B cell (primary cell): ENCODE results near the gene COA7.

ENCODE experiments used
- EZH2 ChIP-seq: IDR thresholded peaks from 2 replicates; pipeline ENCODE4 v1.6.1; 2012; ENCODE audit warnings: borderline replicate concordance, low read depth, mild to moderate bottlenecking, moderate library complexity, low read length; ENCODE audit not compliant: insufficient read depth, poor library complexity, severe bottlenecking
- TF ChIP-seq, protein P1 (sequence below): fragments of 200-600 bp; IDR thresholded peaks from one replicate; pipeline ENCODE4 v1.8.0; 2022; ENCODE audit warnings: antibody characterized with exemption, mild to moderate bottlenecking

DNA sequence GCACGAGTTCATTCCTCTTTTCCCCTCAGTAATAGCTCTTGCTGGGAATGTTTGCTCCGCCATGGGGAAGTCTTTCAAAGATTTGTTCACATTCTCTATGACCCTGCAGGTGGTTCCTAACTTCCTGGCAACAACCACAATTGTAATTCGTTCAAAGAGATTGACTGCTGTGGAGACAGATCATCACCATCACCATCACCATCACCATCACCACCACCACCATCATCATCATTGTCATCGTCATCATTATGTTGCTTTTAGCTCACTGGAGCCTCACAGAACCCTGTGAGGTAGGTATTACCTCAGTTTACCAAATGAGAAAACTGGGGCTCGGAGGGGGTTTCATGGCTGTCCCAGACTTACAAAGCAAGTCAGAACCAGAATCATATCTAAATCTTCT, 30.9 kb downstream of the COA7 start:
- TF ChIP-seq, protein P1, sequence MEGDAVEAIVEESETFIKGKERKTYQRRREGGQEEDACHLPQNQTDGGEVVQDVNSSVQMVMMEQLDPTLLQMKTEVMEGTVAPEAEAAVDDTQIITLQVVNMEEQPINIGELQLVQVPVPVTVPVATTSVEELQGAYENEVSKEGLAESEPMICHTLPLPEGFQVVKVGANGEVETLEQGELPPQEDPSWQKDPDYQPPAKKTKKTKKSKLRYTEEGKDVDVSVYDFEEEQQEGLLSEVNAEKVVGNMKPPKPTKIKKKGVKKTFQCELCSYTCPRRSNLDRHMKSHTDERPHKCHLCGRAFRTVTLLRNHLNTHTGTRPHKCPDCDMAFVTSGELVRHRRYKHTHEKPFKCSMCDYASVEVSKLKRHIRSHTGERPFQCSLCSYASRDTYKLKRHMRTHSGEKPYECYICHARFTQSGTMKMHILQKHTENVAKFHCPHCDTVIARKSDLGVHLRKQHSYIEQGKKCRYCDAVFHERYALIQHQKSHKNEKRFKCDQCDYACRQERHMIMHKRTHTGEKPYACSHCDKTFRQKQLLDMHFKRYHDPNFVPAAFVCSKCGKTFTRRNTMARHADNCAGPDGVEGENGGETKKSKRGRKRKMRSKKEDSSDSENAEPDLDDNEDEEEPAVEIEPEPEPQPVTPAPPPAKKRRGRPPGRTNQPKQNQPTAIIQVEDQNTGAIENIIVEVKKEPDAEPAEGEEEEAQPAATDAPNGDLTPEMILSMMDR, result no peak
- no peak for TF ChIP-seq EZH2
